ENCODE data around the gene ACSL6.

The ACSL6 gene

GRCh38 chr5:132024117-132024435, 12.6 kb upstream of the ACSL6 start:
- peaks cover 5 to 11% of the 10 kb centered on the region in 2 donors for H3K27me3 ChIP-seq (ENCODE audit: control insufficient read depth in 2 of 2, insufficient read depth in 2 of 2, low read length in 2 of 2)
- H3K36me3 ChIP-seq (ENCODE audit: control insufficient read depth in 2 of 2, insufficient read depth in 2 of 2, low read length in 2 of 2), result no peaks in the 10 kb centered on the region
- H3K9me3 ChIP-seq (ENCODE audit: control insufficient read depth in 2 of 2, low read length in 2 of 2), result no peaks in the 10 kb centered on the region
- no peak overlapping the region for H3K9ac ChIP-seq (ENCODE audit: low read depth in 1 of 2, low read length in 2 of 2)
- no peaks in the 10 kb centered on the region for H3K4me1 ChIP-seq (ENCODE audit: control insufficient read depth in 2 of 2, insufficient read depth in 2 of 2, low read length in 2 of 2)
- no peak overlapping the region for H3K27ac ChIP-seq (ENCODE audit: low read depth in 2 of 2, low read length in 2 of 2)
- H3K4me3 ChIP-seq (ENCODE audit: low read length in 2 of 2), result no peak overlapping the region

- no peak overlapping the region for H3K27ac ChIP-seq (ENCODE audit: low read depth in 2 of 2, low read length in 2 of 2)
- H3K4me3 ChIP-seq (ENCODE audit: low read length in 2 of 2), result no peak overlapping the region
- H3K27me3 ChIP-seq (ENCODE audit: control insufficient read depth in 2 of 2, insufficient read depth in 2 of 2, low read length in 2 of 2), result peaks cover 5 to 11% of the 10 kb centered on the region in 2 donors
- no peak overlapping the region for H3K9ac ChIP-seq (ENCODE audit: low read depth in 1 of 2, low read length in 2 of 2)
- H3K4me1 ChIP-seq (ENCODE audit: control insufficient read depth in 2 of 2, insufficient read depth in 2 of 2, low read length in 2 of 2), result no peaks in the 10 kb centered on the region
- no peaks in the 10 kb centered on the region for H3K36me3 ChIP-seq (ENCODE audit: control insufficient read depth in 2 of 2, insufficient read depth in 2 of 2, low read length in 2 of 2)
- H3K9me3 ChIP-seq (ENCODE audit: control insufficient read depth in 2 of 2, low read length in 2 of 2), result no peaks in the 10 kb centered on the region
Observed at GRCh38 chr5:132023258-132024116, 12.0 kb upstream of the ACSL6 start.

- Histone ChIP-seq H3K9me3 (ENCODE audit: control insufficient read depth in 2 of 2, low read length in 2 of 2) (no peaks in the 10 kb centered on the region), H3K27ac (ENCODE audit: low read depth in 2 of 2, low read length in 2 of 2) (no peak overlapping the region), H3K4me1 (ENCODE audit: control insufficient read depth in 2 of 2, insufficient read depth in 2 of 2, low read length in 2 of 2) (no peaks in the 10 kb centered on the region), H3K27me3 (ENCODE audit: control insufficient read depth in 2 of 2, insufficient read depth in 2 of 2, low read length in 2 of 2) (peaks cover 7 to 14% of the 10 kb centered on the region in 2 donors), H3K4me3 (ENCODE audit: low read length in 2 of 2) (no peak overlapping the region), H3K9ac (ENCODE audit: low read depth in 1 of 2, low read length in 2 of 2) (no peak overlapping the region), H3K36me3 (ENCODE audit: control insufficient read depth in 2 of 2, insufficient read depth in 2 of 2, low read length in 2 of 2) (no peaks in the 10 kb centered on the region)
Observed at GRCh38 chr5:132022737-132023136, 11.3 kb upstream of the ACSL6 start.

- Histone ChIP-seq H3K27ac (ENCODE audit: low read depth in 2 of 2, low read length in 2 of 2) (no peak overlapping the region), H3K9ac (ENCODE audit: low read depth in 1 of 2, low read length in 2 of 2) (no peak overlapping the region), H3K27me3 (ENCODE audit: control insufficient read depth in 2 of 2, insufficient read depth in 2 of 2, low read length in 2 of 2) (peaks cover 16 to 18% of the 10 kb centered on the region in 2 donors), H3K4me3 (ENCODE audit: low read length in 2 of 2) (no peak overlapping the region), H3K36me3 (ENCODE audit: control insufficient read depth in 2 of 2, insufficient read depth in 2 of 2, low read length in 2 of 2) (no peaks in the 10 kb centered on the region), H3K9me3 (ENCODE audit: control insufficient read depth in 2 of 2, low read length in 2 of 2) (no peaks in the 10 kb centered on the region), H3K4me1 (ENCODE audit: control insufficient read depth in 2 of 2, insufficient read depth in 2 of 2, low read length in 2 of 2) (no peaks in the 10 kb centered on the region)
Observed at GRCh38 chr5:132021654-132022053, 10.2 kb upstream of the ACSL6 start.

GRCh38 chr5:132020568-132021339, 9.3 kb upstream of the ACSL6 start:
- Histone ChIP-seq H3K27me3 (ENCODE audit: control insufficient read depth in 2 of 2, insufficient read depth in 2 of 2, low read length in 2 of 2) (peaks cover 17 to 20% of the 10 kb centered on the region in 2 donors), H3K4me3 (ENCODE audit: low read length in 2 of 2) (no peak overlapping the region), H3K27ac (ENCODE audit: low read depth in 2 of 2, low read length in 2 of 2) (no peak overlapping the region)

GRCh38 chr5:132019857-132020555, 8.5 kb upstream of the ACSL6 start:
- no peak overlapping the region for H3K9ac ChIP-seq (ENCODE audit: low read depth in 1 of 2, low read length in 2 of 2)
- no peaks in the 10 kb centered on the region for H3K36me3 ChIP-seq (ENCODE audit: control insufficient read depth in 2 of 2, insufficient read depth in 2 of 2, low read length in 2 of 2)
- H3K9me3 ChIP-seq (ENCODE audit: control insufficient read depth in 2 of 2, low read length in 2 of 2), result no peaks in the 10 kb centered on the region
- H3K4me3 ChIP-seq (ENCODE audit: low read length in 2 of 2), result no peak overlapping the region
- no peak overlapping the region for H3K27ac ChIP-seq (ENCODE audit: low read depth in 2 of 2, low read length in 2 of 2)
- no peaks in the 10 kb centered on the region for H3K4me1 ChIP-seq (ENCODE audit: control insufficient read depth in 2 of 2, insufficient read depth in 2 of 2, low read length in 2 of 2)
- peaks cover 17 to 20% of the 10 kb centered on the region in 2 donors for H3K27me3 ChIP-seq (ENCODE audit: control insufficient read depth in 2 of 2, insufficient read depth in 2 of 2, low read length in 2 of 2)

More at GRCh38 chr5:132020568-132021339, 9.3 kb upstream of the ACSL6 start:
- no peaks in the 10 kb centered on the region for H3K9me3 ChIP-seq (ENCODE audit: control insufficient read depth in 2 of 2, low read length in 2 of 2)
- H3K9ac ChIP-seq (ENCODE audit: low read depth in 1 of 2, low read length in 2 of 2), result no peak overlapping the region
- H3K36me3 ChIP-seq (ENCODE audit: control insufficient read depth in 2 of 2, insufficient read depth in 2 of 2, low read length in 2 of 2), result no peaks in the 10 kb centered on the region
- no peaks in the 10 kb centered on the region for H3K4me1 ChIP-seq (ENCODE audit: control insufficient read depth in 2 of 2, insufficient read depth in 2 of 2, low read length in 2 of 2)

GRCh38 chr5:132019337-132019736, 7.9 kb upstream of the ACSL6 start:
- no peak overlapping the region for H3K4me3 ChIP-seq (ENCODE audit: low read length in 2 of 2)
- H3K9me3 ChIP-seq (ENCODE audit: control insufficient read depth in 2 of 2, low read length in 2 of 2), result no peaks in the 10 kb centered on the region
- H3K27me3 ChIP-seq (ENCODE audit: control insufficient read depth in 2 of 2, insufficient read depth in 2 of 2, low read length in 2 of 2), result peaks cover 18 to 20% of the 10 kb centered on the region in 2 donors
- no peak overlapping the region for H3K9ac ChIP-seq (ENCODE audit: low read depth in 1 of 2, low read length in 2 of 2)
- H3K4me1 ChIP-seq (ENCODE audit: control insufficient read depth in 2 of 2, insufficient read depth in 2 of 2, low read length in 2 of 2), result no peaks in the 10 kb centered on the region
- H3K36me3 ChIP-seq (ENCODE audit: control insufficient read depth in 2 of 2, insufficient read depth in 2 of 2, low read length in 2 of 2), result no peaks in the 10 kb centered on the region
- H3K27ac ChIP-seq (ENCODE audit: low read depth in 2 of 2, low read length in 2 of 2), result no peak overlapping the region

GRCh38 chr5:132017738-132018625, 6.5 kb upstream of the ACSL6 start:
- no peaks in the 10 kb centered on the region for H3K9me3 ChIP-seq (ENCODE audit: control insufficient read depth in 2 of 2, low read length in 2 of 2)
- no peak overlapping the region for H3K4me3 ChIP-seq (ENCODE audit: low read length in 2 of 2)
- no peak overlapping the region for H3K27ac ChIP-seq (ENCODE audit: low read depth in 2 of 2, low read length in 2 of 2)
- no peaks in the 10 kb centered on the region for H3K36me3 ChIP-seq (ENCODE audit: control insufficient read depth in 2 of 2, insufficient read depth in 2 of 2, low read length in 2 of 2)
- H3K9ac ChIP-seq (ENCODE audit: low read depth in 1 of 2, low read length in 2 of 2), result no peak overlapping the region
- H3K4me1 ChIP-seq (ENCODE audit: control insufficient read depth in 2 of 2, insufficient read depth in 2 of 2, low read length in 2 of 2), result no peaks in the 10 kb centered on the region
- H3K27me3 ChIP-seq (ENCODE audit: control insufficient read depth in 2 of 2, insufficient read depth in 2 of 2, low read length in 2 of 2), result peaks cover 16 to 22% of the 10 kb centered on the region in 2 donors

GRCh38 chr5:132017316-132017715, 5.9 kb upstream of the ACSL6 start:
- Histone ChIP-seq H3K27me3 (ENCODE audit: control insufficient read depth in 2 of 2, insufficient read depth in 2 of 2, low read length in 2 of 2) (peaks cover 19 to 22% of the 10 kb centered on the region in 2 donors), H3K4me3 (ENCODE audit: low read length in 2 of 2) (no peak overlapping the region), H3K36me3 (ENCODE audit: control insufficient read depth in 2 of 2, insufficient read depth in 2 of 2, low read length in 2 of 2) (no peaks in the 10 kb centered on the region), H3K9ac (ENCODE audit: low read depth in 1 of 2, low read length in 2 of 2) (no peak overlapping the region), H3K4me1 (ENCODE audit: control insufficient read depth in 2 of 2, insufficient read depth in 2 of 2, low read length in 2 of 2) (no peaks in the 10 kb centered on the region), H3K9me3 (ENCODE audit: control insufficient read depth in 2 of 2, low read length in 2 of 2) (no peaks in the 10 kb centered on the region), H3K27ac (ENCODE audit: low read depth in 2 of 2, low read length in 2 of 2) (no peak overlapping the region)

Data from mucosa of rectum (tissue), 2 donors.